Left ventricle myocardium superior (tissue), 1 donor: ENCODE measurements around the gene CD72. TPM values are rescaled to one million over a fixed set of nuclear protein-coding genes. Genes with fewer than 3 reads are reported as not detected.

ENCODE experiments used
- ATAC-seq: fragments of 200-7000 bp; cut with Tn5 transposase; one replicate; pipeline ENCODE4 v1.9.1; 2020; ENCODE audit warnings: mild to moderate bottlenecking, moderate library complexity
- DNase-seq: peaks from one replicate; pipeline ENCODE4 v3.0.0-alpha.2; 2020
- intact Hi-C: fragments of 100-400 bp; cut with micrococcal nuclease; formaldehyde crosslinking; loops from one replicate; pipeline ENCODE4 v1.11.0; 2022
- long read RNA-seq: library from polyadenylated mRNA; unstranded; transcript quantifications from one replicate; pipeline ENCODE4 v2.0.0, GENCODE V29; 2021
- total RNA-seq: library from RNA; stranded (reverse); fragmentation: NEBNext Ultra II Directional; extraction: Animal tissue kit (Norgen Biotek cat#: 25700); gene quantifications from one replicate; pipeline ENCODE4 v1.2.1, GENCODE V29; 2021
- donor health status: DM: no; HTN: yes; CAD: no; lungs with severe emphysema.

Gene CD72, protein sequence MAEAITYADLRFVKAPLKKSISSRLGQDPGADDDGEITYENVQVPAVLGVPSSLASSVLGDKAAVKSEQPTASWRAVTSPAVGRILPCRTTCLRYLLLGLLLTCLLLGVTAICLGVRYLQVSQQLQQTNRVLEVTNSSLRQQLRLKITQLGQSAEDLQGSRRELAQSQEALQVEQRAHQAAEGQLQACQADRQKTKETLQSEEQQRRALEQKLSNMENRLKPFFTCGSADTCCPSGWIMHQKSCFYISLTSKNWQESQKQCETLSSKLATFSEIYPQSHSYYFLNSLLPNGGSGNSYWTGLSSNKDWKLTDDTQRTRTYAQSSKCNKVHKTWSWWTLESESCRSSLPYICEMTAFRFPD
- 0.77 TPM for total RNA-seq
- long read RNA-seq, partial matches to known transcripts, result 0 of 1 reads
- long read RNA-seq, other reads (novel, unspliced or antisense), result 1 of 1 reads

DNA sequence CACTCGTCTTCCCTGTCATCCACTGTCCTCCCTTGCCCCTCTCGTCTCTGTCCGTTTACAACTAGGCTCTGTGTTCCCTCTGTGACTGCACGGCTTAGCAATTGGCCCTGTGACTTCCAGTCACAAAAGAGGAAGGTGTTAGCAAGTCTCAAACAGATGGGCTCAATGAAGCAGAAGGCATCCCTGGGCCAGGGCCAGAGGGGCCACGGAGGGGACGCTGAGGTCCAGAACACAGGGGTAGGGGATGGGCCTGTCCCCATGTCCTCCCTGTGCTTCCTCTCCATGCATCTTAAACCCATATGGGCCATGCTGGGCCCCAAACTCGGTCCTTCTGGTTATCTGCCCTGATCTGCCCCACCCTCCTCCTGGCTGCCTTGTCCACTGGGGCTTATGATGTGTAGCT, at the start of gene CD72:
Gene CD72 (minus strand): TSS at position 89 of the 403 bp plus-strand sequence. CDS start 110 bp downstream, outside the sequence.
- intact Hi-C loops, result no loop called here
- DNase-seq (no peak), ATAC-seq (peak; percentile 33)

DNA sequence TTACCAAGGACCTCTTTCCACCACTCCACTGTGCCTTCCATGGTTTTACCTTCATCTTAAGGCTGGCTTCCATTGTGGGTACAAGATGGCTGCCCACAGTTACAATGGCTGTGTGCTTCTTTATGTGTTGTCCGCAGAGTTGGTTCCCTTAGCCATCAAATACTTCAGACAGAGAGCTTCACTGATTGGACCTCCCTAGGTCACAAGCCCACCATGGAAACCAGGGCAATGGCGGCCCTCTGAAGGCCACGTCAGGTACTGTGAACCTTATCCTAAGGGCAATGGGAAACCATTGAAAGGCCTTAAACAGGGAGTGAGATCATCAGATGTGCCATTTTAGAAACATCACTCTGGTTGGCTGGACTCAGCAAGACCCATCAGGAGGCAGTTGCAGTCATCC, 49.7 kb upstream of the CD72 start:
- no peak for ATAC-seq
- no peak for DNase-seq
- intact Hi-C loops, result no loop called here

DNA sequence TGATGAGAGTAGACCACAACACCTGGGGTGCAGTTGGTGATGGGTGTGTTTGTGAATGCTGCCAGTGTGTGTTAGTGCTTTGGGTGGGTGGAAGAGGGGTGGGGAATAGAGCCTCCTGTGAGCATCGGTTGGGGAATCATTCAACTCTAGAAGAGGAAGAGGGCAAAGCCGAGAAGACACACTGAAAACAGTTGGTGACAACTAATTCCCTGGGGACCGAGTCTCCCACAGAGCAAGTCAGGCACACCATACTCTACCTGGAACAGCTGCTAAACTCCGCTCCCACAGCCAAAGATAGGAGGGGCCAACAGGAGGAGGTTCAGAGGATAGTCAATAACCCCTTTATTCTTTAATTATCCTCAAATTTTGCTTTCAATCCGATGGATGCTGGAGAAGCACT, 48.3 kb upstream of the CD72 start:
- intact Hi-C loops, result no loop called here
- DNase-seq (no peak), ATAC-seq (no peak)

DNA sequence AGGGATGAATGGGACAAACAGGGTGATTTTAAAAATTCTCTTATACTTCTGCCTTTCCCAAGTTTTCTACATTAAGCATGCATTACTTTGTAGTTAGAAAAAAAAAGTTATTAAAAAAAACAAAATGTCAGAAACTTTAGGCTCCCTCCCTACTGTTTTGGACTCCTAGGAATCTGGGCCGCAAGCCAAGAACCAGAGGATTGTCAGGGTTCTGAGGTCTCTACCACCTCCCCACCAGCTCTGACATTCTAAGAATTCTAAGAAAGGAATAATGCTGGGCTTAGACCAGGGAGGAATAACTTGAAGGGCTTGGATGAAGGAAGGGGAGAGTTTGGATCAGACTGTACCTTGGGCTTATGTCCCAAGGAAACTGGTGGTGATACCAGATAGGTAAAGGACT, 47.8 kb upstream of the CD72 start:
- no peak for ATAC-seq
- no peak for DNase-seq
- intact Hi-C loops, result no loop called here

DNA sequence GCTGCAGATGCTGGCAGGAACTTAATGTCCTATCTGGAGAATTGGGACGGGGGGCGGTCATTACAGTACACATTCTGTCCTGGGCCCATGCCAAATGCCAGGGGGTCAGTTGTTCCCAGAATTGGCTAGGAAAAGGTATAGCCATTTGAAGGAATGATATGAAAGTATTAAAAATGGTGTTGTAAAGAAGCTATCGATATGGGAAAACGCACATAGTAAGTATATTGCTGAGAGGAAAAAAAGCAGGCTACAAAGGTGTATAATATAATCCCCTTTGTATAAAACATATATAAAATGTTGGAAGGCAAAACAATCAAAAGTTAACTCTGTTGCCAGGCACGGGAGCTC, 47.2 kb upstream of the CD72 start:
- DNase-seq (no peak), ATAC-seq (no peak)
- intact Hi-C loops, result no loop called here

DNA sequence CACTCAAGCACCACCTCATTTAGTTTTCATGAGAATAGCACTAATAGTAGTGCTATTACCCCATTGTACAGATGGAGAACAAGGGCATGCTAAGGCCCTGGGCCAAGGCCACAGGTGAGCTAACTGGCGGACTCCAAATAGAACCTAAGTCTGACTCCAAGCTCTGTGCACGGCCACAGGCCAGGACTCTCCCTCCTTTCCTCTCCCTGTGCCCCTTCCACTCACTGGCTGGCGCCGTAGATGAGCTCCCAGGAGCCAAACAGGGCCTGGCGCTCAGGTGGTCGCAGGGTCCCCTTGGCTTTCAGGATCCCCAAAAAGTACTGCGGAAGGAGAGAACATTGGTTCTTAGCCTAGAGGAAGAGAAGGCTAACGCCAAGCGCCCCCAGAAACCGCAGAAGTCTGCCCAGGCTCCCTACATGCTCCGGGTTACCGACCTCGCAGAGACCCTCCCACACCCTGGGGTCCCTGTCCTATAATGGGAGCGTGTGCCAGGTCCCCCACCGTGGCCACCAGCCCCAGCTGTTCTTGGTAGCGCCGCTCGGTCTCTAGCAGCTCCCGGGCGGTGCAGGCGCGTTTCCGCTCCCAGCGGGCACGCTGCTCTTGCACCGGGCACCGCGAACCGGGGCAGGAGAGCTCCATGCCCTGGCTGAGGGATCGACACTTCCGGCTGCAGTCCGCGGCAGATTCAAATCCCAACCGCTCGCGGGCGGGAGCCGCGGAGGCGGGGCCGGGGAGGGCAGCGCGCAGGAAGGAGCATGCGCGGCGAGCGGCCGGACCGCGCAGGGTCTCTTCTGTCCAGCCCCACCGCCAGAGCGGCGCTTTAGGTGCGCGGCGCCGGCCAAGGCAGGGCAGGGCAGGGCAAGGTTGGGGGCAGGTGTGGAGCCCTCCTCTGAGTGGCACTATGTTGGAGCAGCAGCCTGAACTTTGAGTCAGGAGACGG, 46.6 kb upstream of the CD72 start, which contains the start of gene ARHGEF39:
Gene ARHGEF39 (minus strand): TSS at position 665 of the 940 bp plus-strand sequence. CDS start 26 bp downstream, at position 639.
- intact Hi-C loops, result no loop called here
- DNase-seq (peak; percentile 90), ATAC-seq (peak; percentile 84)

DNA sequence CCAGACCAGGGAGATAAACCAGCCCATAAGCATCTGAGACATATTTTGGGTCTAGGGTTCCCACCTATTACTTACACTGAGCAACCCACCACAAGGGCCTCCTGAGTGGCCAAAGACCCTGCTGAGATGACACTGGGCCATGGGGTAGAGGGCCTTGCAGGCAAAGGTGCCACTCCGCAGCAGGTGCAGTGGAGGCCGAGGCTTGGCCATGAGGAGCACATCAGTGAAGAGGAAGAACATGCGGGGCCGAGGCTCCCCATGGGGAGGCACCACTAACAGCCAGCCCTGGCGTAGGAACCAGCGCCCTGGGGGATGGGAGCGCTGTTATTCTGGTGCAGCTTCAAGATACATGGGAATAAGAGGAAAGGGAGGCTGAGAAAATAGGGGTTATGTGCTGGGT, 44.2 kb upstream of the CD72 start:
- DNase-seq (no peak), ATAC-seq (no peak)
- intact Hi-C loops, result no loop called here

DNA sequence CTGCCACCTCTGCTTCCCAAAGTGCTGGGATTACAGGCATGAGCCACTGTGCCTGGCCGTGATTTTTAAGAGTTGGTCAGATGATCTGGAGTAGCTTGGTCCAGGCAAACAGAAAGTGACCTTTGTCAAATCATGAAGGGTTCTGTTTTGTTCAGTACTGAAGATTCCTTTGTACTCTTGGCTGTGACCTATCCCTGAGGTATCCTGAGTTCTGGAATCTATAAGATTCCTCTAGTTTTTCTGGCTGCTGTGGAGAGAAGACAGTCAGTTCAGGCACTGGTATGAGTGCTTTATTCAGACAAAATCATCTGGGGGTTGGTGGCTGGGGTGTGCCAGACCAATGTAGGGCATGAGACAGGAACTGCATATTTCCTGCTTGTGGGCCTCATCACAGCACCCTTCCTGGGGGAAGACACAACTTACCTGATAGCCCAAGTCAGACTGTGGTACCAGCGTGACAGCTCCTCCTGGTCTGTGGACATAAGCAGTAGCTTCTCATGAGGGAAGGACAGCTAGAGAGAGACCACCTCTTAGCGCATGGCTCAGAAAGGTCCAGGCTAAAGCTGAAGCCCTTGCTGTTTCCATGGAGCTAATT, 43.6 kb upstream of the CD72 start:
- ATAC-seq (no peak), DNase-seq (no peak)
- intact Hi-C loops, result no loop called here

DNA sequence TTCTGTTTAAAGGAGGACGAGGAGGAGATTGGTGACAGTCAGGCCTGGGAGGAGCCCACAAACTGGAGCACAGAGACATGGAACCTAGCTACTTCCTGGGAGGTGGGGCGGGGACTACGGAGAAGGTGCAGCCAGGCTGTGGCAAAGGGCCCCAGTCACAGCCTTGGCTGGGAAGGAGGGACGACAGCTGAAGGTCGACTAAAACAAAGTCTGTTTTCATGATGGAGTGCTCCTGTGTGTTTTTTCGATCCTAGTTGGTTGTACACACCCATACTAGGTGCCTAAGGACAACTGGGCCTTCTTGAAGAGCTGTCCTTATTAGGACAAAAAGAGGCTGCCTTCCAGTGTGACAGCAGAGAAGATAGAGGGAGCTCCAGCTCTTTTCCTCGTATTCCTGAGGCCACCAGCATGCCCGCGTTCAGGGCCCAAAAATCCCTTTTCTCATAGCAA, 42.8 kb upstream of the CD72 start:
- DNase-seq (no peak), ATAC-seq (no peak)
- intact Hi-C loops, result no loop called here

DNA sequence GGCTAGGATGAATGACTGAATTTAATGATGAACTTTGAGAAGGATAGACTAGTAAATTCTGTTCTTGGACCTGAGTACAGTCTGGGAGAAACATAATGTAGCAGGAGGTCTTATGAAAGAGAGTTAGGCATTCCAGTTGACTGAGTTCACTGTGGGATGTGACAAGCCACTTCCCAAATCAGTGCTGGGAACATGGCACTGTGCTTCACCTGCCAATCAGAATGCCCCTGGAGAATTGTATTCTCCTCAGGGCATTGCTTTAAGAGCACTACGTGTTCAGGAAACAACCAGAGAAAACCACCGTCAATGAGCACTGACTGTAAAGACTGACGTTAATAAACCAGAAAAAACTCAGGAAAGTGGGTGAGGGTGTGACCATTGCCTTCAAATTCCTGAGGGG, 41.1 kb upstream of the CD72 start:
- intact Hi-C loops, result no loop called here
- DNase-seq, result no peak
- peak; percentile 28 for ATAC-seq

DNA sequence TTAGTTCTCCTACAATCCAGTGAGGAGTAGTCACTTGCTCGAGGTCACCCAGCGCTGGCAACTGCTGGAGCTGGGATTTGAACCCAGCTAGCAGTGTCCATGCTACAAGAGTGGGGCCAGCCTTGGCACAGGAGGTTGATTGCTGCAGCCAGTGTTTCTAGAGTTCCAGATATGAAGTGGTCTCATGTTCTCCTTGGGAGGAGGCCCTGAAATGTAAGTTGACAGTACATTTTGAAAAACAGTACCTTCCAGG, 40.7 kb upstream of the CD72 start:
- peak; percentile 61 for DNase-seq
- intact Hi-C loops, result no loop called here
- ATAC-seq, result peak; percentile 7

DNA sequence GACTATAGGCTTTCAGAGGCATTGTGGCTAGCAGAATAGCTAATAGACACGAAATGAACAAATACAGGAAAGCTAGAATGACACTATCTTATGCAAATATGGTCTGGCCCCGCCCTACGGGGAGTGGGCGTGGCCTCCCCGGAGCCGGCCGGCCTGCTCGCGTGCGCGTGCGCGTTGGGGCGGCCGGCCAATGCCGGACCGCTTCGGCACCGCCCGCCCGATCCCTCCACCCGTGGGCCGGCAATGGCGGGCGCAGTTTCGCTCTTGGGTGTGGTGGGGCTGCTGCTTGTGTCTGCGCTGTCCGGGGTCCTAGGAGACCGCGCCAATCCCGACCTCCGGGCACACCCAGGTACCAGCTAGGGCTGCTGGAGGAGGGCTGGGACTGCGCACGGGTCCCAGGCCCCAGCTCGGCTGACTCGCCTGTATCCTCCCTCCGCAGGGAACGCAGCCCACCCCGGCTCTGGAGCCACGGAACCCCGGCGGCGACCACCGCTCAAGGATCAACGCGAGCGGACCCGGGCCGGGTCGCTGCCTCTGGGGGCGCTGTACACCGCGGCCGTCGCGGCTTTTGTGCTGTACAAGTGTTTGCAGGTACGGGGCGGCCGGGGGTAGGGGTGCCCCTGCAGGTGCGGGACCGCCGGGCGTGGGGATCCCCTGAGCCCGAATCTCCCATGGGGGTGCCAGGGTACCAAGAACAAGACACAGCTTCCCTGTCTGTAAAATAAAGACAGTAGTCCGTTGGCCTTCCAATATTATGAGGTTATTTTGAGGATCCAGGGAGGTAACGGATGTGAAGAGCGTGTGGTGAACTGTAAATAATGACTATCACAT, 40.1 kb upstream of the CD72 start, which contains the start of gene CCDC107:
Gene CCDC107 (plus strand): TSS at position 156 of the 831 bp plus-strand sequence. CDS start 88 bp downstream, at position 244.
- ATAC-seq, result peak; percentile 83
- DNase-seq, result peak; percentile 93
- intact Hi-C loops, result no loop called here

DNA sequence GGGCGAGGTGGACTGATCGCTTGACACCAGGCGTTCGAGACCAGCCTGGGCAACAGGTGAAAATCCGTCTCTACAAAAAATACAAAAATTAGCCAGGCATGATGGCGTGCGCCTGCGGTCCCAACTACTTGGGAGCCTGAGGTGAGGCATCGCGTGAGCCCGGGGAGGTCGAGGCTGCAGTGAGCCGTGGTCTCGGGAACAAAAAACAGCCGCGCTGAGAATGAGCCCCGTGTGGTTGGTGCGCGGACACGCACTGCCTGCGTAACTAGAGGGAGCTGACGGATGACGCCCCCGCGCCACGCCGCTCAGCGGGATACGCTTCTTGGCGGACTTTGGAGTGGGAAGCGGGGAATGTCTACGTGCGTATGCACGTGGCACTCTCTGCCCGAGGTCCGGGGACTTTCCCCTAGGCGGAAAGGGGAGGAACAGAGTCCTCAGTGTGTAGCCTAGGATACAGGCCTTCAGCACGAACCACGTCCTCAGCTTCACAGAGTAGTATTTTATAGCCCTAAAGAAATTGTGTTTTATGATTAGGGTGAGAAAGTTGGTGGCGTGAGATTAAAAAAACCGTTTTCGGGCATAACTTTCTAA, 39.4 kb upstream of the CD72 start, which contains the start of gene RMRP:
Gene RMRP (minus strand): TSS at position 474 of the 591 bp plus-strand sequence.
- ATAC-seq (peak; percentile 93), DNase-seq (peak; percentile 97)
- intact Hi-C loops, result no loop called here

DNA sequence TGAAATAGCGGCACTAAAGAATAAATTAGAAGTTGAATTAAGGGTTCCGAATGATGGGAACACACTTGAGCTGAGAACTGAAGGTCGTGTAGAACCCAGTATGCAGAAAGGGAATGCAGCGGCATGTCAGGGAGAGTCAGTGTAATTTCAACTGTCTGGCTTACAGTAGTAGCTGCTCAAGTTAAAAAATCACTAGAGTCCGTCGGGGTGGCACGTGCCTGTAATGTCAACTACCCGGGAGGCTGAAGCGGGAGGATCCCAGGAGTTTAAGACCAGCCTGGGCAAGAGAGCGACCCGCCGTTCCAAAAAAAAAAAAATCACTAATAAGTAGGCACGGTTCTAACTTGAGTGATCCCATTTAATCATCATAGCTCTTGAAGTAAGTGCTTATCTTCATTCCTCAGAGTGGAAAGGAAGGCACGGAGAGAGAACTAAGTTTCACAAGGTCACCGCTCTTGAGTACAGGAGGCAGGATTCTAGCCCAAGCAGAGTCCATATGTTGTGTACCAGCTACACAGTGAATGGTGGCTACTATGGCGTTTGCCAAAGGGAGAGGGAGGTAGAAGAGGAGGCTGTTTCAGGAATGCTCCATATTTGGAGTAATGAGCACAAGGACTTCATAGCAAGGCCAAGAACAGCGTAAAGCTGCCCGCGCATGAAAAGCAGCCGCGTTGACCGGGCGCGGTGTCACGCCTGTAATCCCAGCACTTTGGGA, 38.8 kb upstream of the CD72 start:
- ATAC-seq, result peak; percentile 5
- no peak for DNase-seq
- intact Hi-C loops, result no loop called here

DNA sequence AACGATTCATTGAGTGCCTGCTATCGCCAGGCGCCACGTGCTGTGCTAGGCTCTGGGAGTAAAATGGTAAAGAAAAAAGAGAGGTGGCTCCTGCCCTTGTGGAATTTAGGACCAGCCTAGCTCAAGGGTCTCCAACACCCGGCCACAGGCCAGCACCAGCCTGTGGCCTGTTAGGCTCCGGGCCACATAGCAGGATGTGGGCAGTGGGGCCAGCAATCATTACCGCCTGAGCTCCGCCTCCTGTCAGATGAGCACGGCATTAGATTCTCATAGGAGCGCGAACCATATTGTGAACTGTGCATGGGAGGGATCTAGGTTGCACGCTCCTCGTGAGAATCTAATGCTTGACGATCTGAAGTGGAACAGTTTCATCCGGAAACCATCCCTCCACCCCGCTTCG, 38.1 kb upstream of the CD72 start:
- intact Hi-C loops, result no loop called here

DNA sequence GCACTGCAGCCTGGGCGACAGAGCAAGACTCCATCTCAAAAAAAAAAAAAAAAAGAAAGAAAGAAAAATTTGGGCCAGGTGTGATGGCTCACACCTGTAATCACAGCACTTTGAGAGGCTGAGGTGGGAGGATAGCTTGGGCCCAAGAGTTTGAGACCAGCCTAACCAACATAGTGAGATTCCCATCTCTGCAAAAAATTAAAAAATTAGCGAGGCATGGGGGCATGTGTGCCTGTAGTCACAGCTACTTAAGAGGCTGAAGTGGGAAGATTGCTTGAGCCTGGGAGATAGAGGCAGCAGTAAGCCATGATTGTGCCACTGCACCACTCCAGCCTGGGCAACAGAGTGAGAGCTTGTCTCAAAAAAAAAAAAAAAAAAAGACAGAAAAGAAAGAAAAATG, 35.4 kb upstream of the CD72 start:
- no peak for ATAC-seq
- no peak for DNase-seq
- intact Hi-C loops, result no loop called here

More for the DNA sequence above, 38.1 kb upstream of the CD72 start:
- ATAC-seq (no peak), DNase-seq (no peak)

DNA sequence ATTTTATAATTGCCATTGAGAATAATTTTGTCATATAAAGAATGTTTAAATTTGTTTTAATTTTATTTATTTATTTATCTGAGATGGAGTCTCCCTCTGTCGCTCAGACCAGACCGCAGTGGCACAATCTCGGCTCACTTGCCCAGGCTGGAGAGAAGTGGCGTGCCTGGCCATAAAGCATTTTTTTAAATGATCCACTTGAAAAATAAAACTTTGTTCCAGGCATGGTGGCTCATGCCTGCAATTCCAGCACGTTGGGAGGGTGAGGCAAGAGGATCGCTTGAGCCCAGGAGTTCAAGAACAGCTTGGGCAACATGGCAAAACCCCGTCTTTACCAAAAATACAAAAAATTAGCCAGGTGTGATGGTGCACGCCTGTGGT, 34.6 kb upstream of the CD72 start:
- intact Hi-C loops, result no loop called here
- ATAC-seq, result no peak
- DNase-seq, result no peak
